IPS DF 19.7 (cell line): ENCODE results near the gene DIRAS1.
"Not testable (repeated sequence)": the region's sequence is repeated elsewhere in the genome, so short reads cannot be mapped to it uniquely, and the experiment has no call there.

ENCODE experiments used
- DNase-seq: peaks from one replicate; pipeline ENCODE4 v3.0.0-alpha.2; 2013; ENCODE audit warnings: low read depth, low spot score

DIRAS1 gene

GRCh38 chr19:2726904-2727639 lies 5.9 kb upstream of the DIRAS1 start:
- no peak for DNase-seq

DNA sequence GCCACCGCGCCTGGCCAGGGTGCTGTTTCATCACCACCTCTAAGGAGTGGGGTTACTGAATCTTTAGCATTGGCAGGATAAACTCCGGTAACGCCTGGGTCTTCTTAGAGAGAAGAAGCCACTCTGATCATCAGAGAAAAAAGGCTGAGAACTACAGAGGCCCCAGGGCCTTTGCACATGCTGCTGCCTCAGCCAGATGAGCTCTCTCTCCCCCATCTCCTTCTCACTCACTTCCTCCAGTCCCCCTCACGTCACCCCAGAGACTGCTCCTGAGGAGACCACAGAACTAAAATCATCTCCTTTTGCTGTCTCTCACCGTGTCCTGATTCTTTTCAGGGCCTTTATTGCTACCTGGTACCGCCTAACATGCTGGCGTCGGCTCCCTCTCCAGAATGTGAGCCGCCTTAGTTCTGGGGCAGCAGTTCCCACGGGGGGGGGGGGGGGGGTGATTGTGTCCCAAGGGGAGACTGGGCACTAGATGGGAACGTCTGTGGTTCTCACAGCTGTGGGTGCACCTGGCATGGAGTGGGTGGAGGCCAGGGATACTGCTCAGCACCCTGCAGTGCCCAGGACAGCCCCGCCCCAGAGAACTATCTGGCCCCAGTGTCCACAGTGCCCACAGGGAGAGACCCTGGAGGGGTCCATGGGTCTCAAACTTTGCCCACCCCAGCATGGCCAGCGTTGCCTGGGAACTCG lies 5.1 kb upstream of the DIRAS1 start:
- DNase-seq = no peak

DNA sequence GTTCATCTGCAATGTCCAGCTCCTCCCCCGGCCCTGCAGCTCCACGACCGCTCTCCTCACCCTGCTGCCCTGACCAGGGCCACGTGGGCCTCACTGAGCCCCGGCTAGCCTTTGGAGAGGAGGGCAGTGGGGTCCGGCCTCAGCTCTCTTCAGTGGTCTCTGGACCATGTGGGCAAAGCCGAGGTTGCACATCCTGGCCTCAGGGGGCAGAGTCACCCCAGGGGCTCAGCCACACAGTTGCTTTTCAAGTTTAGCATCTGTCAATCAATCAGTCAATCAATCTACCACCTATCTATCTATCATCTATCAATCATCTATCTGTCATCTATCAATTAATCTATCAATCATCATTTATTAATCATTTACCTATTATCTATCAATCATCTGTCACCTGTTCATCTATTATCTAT lies 3.0 kb upstream of the DIRAS1 start:
- no peak for DNase-seq

DNA sequence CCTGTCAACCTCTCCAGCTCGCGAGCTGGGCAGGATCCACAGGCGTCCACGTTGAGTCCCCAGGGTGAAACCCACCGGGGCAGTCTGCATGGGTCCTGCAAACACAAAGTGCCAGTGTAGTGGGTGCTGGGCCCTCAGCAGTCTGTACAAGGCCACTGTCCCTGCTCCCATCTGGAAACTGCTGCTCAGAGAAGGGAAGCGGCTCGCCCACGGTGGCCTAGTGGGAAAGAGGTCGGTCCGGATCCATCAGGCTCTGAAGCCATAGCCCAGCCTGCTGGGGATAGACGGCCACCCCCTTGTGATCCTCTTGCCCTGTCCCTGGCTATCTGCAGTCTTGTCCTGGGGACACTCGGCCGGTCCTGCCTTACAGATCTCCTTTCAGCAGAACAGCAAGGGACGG lies 2.6 kb upstream of the DIRAS1 start:
- DNase-seq = no peak

DNA sequence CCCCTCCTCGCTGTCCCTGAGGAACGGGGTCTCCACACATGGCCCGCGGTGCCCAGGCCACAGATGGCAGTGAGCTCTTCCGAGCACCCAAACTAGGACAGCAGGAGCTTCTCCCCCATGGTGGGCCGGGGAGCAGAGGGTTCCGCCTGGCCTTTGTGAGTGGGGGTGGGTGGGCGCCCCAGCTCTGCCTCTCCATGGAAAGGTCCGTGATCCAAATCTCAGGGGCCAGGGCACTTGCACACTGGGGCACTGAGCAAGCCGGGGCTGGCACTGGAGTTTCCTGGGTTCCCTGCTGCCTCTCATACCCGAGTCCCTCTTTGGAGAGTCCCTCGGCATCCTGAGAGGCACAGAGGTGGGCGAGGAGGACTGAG lies 2.2 kb upstream of the DIRAS1 start:
- no peak for DNase-seq

DNA sequence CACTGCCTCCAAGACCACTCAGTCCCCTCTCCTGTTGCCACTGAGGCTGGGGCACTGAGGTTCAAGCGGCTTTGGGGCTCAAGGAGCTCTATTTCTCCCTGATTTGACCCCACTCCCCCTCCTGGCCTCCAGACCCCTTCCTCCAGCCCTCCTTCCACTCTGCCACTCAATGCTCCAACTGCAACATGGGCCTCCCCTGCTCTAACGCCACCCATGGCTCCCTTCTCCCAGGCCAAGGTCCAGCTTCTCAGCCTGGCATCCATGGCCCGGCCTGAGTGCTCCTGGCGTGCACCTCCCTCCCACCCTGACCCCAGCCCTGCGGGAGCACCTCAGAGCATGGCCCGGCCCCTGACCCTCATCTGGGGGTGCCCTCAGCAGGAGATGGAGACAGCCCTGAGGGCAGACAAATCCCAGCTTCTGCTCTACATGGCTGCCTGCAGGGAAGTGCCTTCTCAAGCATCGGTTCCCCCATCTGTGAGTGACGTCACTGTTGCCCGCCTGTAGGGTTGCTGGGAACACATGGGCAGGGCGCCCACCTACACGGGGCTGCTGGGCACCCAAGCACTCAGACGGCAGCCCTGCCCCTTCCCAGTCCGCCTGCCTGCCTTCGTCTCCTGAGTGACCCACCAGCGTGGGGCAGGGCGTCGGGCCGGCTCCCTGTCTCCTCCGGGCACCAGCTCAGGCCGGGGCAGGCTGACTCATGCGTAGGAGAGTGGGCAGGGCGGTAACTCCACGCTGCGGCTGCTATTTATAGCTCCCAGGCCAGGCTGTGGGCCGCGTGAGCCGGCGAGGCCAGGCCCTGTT lies 1.6 kb upstream of the DIRAS1 start:
- no peak for DNase-seq

- no peak for DNase-seq
Observed at GRCh38 chr19:2721570-2722540, 683 bp upstream of the DIRAS1 start.

DNA sequence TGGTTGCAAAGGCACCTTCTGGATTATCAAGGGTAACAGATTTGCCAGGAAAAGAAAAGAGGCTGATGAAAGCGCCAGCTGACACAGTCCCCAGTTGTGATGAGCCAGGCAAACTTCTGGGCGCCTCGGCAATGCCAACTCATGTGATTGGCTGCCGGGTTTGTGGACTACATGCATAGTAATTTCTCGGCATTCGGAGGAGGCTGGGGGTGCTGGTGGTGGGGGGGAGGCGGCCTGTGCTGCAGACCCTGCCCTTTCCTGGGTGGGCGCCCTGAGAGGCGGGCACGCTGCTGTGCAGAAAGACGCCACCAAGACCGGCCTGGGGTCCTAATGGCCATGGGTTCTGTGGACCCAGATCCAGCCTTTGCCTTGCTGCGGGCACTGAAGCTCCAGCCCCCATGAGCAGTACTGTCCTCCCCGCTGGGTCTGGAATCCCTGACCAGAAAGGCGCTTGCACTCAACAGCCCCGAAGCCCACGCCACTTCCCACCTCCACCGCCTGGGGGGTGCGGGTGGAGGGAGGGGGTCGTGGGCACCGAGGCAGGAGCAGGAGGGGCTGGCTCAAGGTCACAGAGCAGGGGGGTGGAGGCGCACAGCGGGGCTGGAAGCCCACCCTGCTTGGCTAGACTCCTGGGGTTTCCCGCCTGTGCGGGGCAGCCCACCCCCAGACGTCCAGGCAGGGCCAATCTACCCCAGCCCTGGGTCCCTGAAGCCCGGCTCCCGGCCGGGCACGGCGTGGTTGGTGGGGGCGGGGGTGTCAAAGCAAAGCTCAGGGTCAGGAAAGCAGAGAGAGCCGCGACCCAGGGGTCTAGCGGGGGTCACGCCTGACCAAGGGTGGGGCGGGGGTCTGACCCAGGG lies 1.0 kb downstream of the DIRAS1 start:
- no peak for DNase-seq

GRCh38 chr19:2719232-2719735 lies 1.9 kb downstream of the DIRAS1 start:
- no peak for DNase-seq

- DNase-seq = no peak
Observed at GRCh38 chr19:2717638-2718541, 3.3 kb downstream of the DIRAS1 start.

DNA sequence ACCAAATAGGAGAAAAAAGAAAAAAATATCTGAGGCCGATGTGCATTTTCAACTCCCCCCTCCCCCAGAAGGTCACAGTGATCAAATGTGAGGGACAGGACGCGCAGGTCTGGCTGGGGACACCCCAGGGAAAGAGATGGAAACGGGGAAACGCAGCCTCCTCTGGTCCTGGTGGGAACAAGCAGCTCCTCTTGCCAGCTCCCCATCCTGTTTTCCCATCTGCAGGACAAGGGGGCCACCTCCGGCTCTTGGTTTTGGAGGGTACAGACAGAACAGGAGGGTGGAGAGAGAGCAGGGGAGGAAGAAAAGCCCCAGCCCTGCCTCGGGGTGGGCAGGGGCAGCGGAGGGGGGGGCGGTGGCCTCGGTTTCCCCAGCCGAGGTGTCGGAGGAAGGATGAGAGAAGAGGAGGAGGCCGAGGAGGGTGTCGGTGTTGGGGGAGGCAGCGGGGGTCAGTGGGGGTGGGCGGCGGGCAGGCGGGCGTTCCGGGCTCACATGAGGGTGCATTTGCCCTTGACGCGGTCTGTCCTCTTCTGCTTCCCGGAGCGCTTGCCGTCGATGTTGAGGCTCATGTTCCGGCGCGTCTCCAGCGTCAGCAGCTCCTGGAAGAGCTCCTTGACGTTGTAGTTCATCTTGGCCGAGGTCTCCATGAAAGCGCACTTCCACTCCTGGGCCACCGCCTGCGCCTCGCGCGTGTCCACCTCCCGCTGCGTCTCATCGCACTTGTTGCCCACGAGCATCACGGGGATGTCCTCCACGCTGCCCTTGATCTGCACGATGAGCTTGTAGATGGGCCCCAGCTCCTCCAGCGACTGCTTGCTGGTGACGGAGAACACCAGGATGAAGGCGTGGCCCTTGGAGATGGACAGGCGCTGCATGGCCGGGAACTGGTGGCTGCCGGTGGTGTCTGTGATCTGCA lies 4.2 kb downstream of the DIRAS1 start:
- no peak for DNase-seq

GRCh38 chr19:2716275-2716650 lies 4.9 kb downstream of the DIRAS1 start:
- DNase-seq = no peak

DNA sequence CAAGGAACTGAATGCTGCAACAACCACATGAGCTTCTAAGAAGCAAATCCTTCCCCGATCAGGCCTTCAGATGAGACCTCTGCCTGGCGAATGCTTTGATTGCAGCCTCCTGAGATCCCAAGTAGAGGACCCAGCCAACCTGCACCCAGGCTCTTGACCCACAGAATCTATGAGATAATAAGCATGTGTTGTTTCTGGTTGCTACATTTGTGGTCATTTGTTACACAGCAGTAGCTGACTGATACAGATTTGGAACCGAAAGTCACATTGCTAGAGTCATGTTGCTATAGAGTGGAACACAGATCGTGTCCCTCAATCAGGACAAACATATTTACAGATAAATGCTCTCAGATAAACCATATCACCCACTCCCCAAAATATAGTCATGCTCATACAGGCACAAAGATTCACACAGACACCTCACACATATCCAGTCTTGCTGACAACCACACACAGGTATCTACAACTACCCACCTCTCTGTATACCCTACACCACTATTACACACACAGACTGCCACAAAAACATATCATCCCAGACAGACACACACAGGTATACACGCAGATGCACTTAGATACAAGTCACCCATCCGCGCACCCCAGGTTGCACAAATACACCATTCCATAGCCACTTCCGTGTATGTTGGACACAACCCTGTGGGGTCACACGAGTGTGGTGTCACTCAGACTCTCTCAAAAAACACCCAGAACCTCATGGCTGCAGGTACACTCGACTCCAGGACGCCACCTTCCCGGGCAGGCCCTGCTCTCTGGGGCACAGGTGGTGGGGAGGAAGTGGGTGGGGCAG lies 5.5 kb downstream of the DIRAS1 start:
- no peak for DNase-seq

DNA sequence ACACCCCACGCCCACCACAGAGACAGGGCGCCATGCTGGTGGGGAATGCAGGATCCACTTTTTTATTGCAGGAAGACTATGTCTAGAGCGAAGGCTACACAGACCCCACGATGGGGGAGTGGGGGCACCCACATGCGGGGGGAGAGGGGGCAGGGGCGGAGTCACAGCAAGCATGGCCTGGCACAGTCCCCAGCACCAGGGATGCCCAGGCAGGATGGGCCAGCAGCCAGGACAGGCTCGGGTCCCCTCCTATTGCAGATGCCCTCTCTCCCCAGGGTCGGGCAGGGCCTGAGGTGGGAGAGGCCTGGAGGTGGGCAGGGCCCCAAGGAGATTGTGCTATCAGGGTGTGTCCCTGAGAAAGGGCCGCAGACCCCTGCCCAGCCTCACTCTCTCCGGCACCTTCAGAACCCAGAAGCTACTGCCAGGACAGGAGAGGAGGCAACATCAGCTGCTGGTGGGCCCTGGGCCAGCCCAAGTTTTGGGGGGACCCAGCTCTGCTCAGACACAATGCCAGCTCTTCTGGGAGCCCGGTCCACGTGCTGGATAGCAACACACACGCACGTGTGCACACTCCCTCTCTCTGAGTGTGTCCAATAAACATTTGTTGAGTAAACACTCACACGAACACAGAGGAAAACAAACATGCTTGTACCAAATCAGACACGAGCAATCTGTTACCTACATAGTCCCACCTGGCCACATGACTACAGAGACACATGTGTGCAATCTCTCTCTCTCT lies 6.5 kb downstream of the DIRAS1 start:
- no peak for DNase-seq

DNA sequence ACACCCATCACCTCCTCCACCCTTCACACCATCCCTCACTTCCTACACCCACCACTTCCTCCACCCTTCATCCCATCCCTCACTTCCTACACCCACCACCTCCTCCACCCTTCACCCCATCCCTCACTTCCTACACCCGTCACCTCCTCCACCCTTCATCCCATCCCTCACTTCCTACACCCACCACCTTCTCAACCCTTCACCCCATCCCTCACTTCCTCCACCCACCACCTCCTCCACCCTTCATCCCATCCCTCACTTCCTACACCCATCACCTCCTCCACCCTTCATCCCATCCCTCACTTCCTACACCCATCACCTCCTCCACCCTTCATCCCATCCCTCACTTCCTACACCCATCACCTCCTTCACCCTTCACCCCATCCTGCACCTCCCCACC lies 7.1 kb downstream of the DIRAS1 start:
- DNase-seq = not testable (repeated sequence)

DNA sequence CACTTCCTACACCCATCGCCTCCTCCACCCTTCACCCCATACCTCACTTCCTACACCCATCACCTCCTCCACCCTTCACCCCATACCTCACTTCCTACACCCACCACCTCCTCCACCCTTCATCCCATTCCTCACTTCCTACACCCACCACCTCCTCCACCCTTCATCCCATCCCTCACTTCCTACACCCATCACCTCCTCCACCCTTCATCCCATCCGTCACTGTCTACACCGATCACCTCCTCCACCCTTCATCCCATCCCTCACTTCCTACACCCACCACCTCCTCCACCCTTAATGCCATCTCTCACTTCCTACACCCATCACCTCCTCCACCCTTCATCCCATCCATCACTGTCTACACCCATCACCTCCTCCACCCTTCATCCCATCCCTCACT lies 8.0 kb downstream of the DIRAS1 start:
- DNase-seq = not testable (repeated sequence)

DNA sequence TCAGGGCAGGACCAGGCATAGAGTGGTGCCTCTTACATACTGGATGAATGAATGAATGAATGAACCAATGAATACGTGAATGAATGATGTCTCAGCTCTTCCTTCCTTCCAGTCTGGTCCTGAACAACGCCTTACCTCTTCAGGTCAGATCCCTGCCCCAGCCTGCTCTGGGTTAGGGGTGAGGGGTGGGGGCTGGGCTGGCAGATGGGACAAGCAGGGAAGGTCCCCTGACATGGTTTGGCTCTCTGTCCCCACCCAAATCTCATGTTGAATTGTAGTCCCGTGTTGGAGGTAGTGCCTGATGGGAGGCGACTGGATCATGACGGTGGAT lies 9.3 kb downstream of the DIRAS1 start:
- no peak for DNase-seq
